PC-3 (cell line): ENCODE measurements around the gene MCHR1.

ENCODE experiments used
- EZH2phosphoT487 ChIP-seq: fragments of 300-600 bp; sonication (generic); IDR thresholded peaks from 2 replicates; pipeline ENCODE4 v1.6.1; 2018; ENCODE audit warnings: mild to moderate bottlenecking, antibody characterized with exemption, low read length, borderline replicate concordance
- TF ChIP-seq, protein P1 (sequence below): fragments of 300-600 bp; sonication (generic); conservative IDR thresholded peaks from 2 replicates; pipeline ENCODE4 v1.5.1; 2017; ENCODE audit warnings: antibody characterized with exemption, low read depth, mild to moderate bottlenecking, low read length

DNA sequence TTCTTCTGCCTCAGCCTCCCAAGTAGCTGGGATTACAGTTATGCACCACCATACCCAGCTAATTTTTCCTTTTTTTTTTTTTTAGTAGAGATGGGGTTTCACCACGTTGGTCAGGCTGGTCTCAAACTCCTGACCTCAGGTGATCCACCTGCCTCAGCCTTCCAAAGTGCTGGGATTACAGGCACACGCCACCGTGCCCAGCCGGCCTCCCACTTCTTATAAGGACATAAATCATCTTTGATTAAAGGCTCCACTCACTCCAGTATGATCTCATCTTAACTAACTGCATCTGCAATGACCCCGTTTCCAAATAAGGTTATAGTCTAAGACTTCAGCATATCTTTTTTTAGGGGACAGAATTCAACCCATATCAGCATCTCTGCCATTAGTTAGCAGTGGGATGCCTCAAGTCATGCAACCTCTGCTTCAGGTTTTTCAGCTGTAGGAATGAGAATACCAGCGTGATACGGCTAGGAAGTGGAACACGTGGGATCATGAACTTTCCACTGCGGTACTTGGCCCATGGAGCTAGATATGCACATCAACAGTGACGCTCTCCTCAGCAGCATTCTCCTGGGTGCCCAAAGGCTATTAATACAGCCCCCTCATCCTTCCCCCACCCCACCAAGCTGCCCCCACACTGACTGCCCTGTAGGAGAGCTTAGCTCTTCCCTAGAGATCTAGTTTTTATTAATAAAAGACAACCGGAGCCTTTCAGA lies 41.4 kb downstream of the MCHR1 start:
- TF ChIP-seq, protein P1, sequence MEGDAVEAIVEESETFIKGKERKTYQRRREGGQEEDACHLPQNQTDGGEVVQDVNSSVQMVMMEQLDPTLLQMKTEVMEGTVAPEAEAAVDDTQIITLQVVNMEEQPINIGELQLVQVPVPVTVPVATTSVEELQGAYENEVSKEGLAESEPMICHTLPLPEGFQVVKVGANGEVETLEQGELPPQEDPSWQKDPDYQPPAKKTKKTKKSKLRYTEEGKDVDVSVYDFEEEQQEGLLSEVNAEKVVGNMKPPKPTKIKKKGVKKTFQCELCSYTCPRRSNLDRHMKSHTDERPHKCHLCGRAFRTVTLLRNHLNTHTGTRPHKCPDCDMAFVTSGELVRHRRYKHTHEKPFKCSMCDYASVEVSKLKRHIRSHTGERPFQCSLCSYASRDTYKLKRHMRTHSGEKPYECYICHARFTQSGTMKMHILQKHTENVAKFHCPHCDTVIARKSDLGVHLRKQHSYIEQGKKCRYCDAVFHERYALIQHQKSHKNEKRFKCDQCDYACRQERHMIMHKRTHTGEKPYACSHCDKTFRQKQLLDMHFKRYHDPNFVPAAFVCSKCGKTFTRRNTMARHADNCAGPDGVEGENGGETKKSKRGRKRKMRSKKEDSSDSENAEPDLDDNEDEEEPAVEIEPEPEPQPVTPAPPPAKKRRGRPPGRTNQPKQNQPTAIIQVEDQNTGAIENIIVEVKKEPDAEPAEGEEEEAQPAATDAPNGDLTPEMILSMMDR: no peak
- TF ChIP-seq EZH2phosphoT487: no peak
